Stimulated activated memory B cell treated with anti-CD40 and anti-IgM and Interleukin-4, amounts not matched to agents 10 μg/mL and 1 μg/mL and 100 μg/mL, for 72 hours (primary cell): ENCODE data around the gene KCP.

Experiments used
- ATAC-seq: fragments of 150-1000 bp; cut with Tn5 transposase; 2 replicates; pipeline ENCODE4 v1.10.0; 2021
- H3K27ac Mint-ChIP-seq: one replicate; pipeline ENCODE4 v1.8.0; 2022; ENCODE audit warnings: mild to moderate bottlenecking, mixed read lengths
- H3K27me3 Mint-ChIP-seq: one replicate; pipeline ENCODE4 v1.8.0; 2022; ENCODE audit warnings: mixed read lengths
- H3K36me3 Mint-ChIP-seq: one replicate; pipeline ENCODE4 v1.8.0; 2022; ENCODE audit warnings: mixed read lengths
- H3K4me1 Mint-ChIP-seq: one replicate; pipeline ENCODE4 v1.8.0; 2022; ENCODE audit warnings: mixed read lengths
- H3K4me3 Mint-ChIP-seq: one replicate; pipeline ENCODE4 v1.8.0; 2022; ENCODE audit warnings: mild to moderate bottlenecking, moderate library complexity, mixed read lengths
- H3K9me3 Mint-ChIP-seq: one replicate; pipeline ENCODE4 v1.8.0; 2022; ENCODE audit warnings: mixed read lengths

The KCP gene

GRCh38 chr7:128835231-128835751 lies 75.2 kb downstream of the KCP start:
- Mint-ChIP-seq H3K4me3 (no peak overlapping the region), H3K27ac (no peak overlapping the region), H3K4me1 (peaks cover 29% of the 10 kb centered on the region), H3K36me3 (no peaks in the 10 kb centered on the region), H3K27me3 (peaks cover 52% of the 10 kb centered on the region), H3K9me3 (no peaks in the 10 kb centered on the region)
- no peak for ATAC-seq

- H3K4me3 Mint-ChIP-seq = no peak overlapping the region
- no peak overlapping the region for H3K27ac Mint-ChIP-seq
- H3K9me3 Mint-ChIP-seq = no peaks in the 10 kb centered on the region
- peaks cover 62% of the 10 kb centered on the region for H3K27me3 Mint-ChIP-seq
- no peak for ATAC-seq
- H3K36me3 Mint-ChIP-seq = no peaks in the 10 kb centered on the region
- peaks cover 31% of the 10 kb centered on the region for H3K4me1 Mint-ChIP-seq
Measured at GRCh38 chr7:128833946-128834325, 76.6 kb downstream of the KCP start.

- Mint-ChIP-seq H3K27me3 (peaks cover 68% of the 10 kb centered on the region), H3K4me3 (no peak overlapping the region)
Measured at GRCh38 chr7:128833148-128833945, 77.2 kb downstream of the KCP start.

GRCh38 chr7:128832880-128833147 lies 77.7 kb downstream of the KCP start:
- no peak overlapping the region for H3K4me3 Mint-ChIP-seq
- no peak for ATAC-seq
- H3K27ac Mint-ChIP-seq = no peak overlapping the region
- H3K27me3 Mint-ChIP-seq = peaks cover 73% of the 10 kb centered on the region
- H3K9me3 Mint-ChIP-seq = no peaks in the 10 kb centered on the region
- no peaks in the 10 kb centered on the region for H3K36me3 Mint-ChIP-seq
- peaks cover 31% of the 10 kb centered on the region for H3K4me1 Mint-ChIP-seq

More at GRCh38 chr7:128833148-128833945, 77.2 kb downstream of the KCP start:
- peaks cover 31% of the 10 kb centered on the region for H3K4me1 Mint-ChIP-seq
- no peak overlapping the region for H3K27ac Mint-ChIP-seq
- no peak for ATAC-seq
- H3K9me3 Mint-ChIP-seq = no peaks in the 10 kb centered on the region
- no peaks in the 10 kb centered on the region for H3K36me3 Mint-ChIP-seq

- Mint-ChIP-seq H3K27ac (no peak overlapping the region), H3K4me3 (no peak overlapping the region), H3K4me1 (peaks cover 31% of the 10 kb centered on the region), H3K36me3 (no peaks in the 10 kb centered on the region), H3K9me3 (no peaks in the 10 kb centered on the region), H3K27me3 (peaks cover 79% of the 10 kb centered on the region)
- peak; percentile 32 for ATAC-seq
Measured at GRCh38 chr7:128831994-128832879, 78.3 kb downstream of the KCP start.

- Mint-ChIP-seq H3K9me3 (no peaks in the 10 kb centered on the region), H3K27ac (no peak overlapping the region), H3K4me3 (peak overlapping the region; percentile 48), H3K36me3 (no peaks in the 10 kb centered on the region), H3K27me3 (peaks cover 81% of the 10 kb centered on the region), H3K4me1 (peaks cover 31% of the 10 kb centered on the region)
- ATAC-seq = peak; percentile 22
Measured at GRCh38 chr7:128831178-128831993, 79.1 kb downstream of the KCP start.

GRCh38 chr7:128830231-128831177 lies 80.0 kb downstream of the KCP start, which contains the start of gene FLNC:
Gene FLNC (plus strand): TSS chr7:128830406. CDS start chr7:128830638, 232 bp downstream.
- Mint-ChIP-seq H3K27ac (no peak within 1 kb of the TSS), H3K4me3 (peak within 1 kb of the TSS; percentile 65), H3K4me1 (peaks cover 31% of the 10 kb centered on the region), H3K9me3 (no peaks in the 10 kb centered on the region), H3K36me3 (no peaks in the 10 kb centered on the region), H3K27me3 (peaks cover 87% of the 10 kb centered on the region)
- peak; percentile 24 for ATAC-seq

GRCh38 chr7:128829391-128830166 lies 80.9 kb downstream of the KCP start:
- ATAC-seq = no peak
- Mint-ChIP-seq H3K27me3 (peaks cover 86% of the 10 kb centered on the region), H3K4me3 (no peak overlapping the region), H3K36me3 (no peaks in the 10 kb centered on the region), H3K9me3 (no peaks in the 10 kb centered on the region), H3K4me1 (peaks cover 31% of the 10 kb centered on the region), H3K27ac (no peak overlapping the region)

GRCh38 chr7:128827971-128828711 lies 82.4 kb downstream of the KCP start:
- Mint-ChIP-seq H3K9me3 (no peaks in the 10 kb centered on the region), H3K4me3 (no peak overlapping the region)

GRCh38 chr7:128827248-128827958 lies 83.1 kb downstream of the KCP start:
- no peak for ATAC-seq
- Mint-ChIP-seq H3K4me3 (no peak overlapping the region), H3K36me3 (no peaks in the 10 kb centered on the region), H3K27ac (no peak overlapping the region), H3K4me1 (peaks cover 29% of the 10 kb centered on the region), H3K27me3 (peaks cover 69% of the 10 kb centered on the region), H3K9me3 (no peaks in the 10 kb centered on the region)

More at GRCh38 chr7:128827971-128828711, 82.4 kb downstream of the KCP start:
- Mint-ChIP-seq H3K27ac (no peak overlapping the region), H3K36me3 (no peaks in the 10 kb centered on the region), H3K4me1 (peaks cover 31% of the 10 kb centered on the region), H3K27me3 (peaks cover 76% of the 10 kb centered on the region)
- no peak for ATAC-seq

- H3K9me3 Mint-ChIP-seq = no peaks in the 10 kb centered on the region
- peaks cover 64% of the 10 kb centered on the region for H3K27me3 Mint-ChIP-seq
- no peak overlapping the region for H3K27ac Mint-ChIP-seq
- H3K4me3 Mint-ChIP-seq = no peak overlapping the region
- H3K36me3 Mint-ChIP-seq = no peaks in the 10 kb centered on the region
- ATAC-seq = no peak
- peaks cover 26% of the 10 kb centered on the region for H3K4me1 Mint-ChIP-seq
Measured at GRCh38 chr7:128826916-128827247, 83.6 kb downstream of the KCP start.
